Muscle of leg (tissue), 11 donors: ENCODE measurements around the gene KCNJ15. TPM values are rescaled to one million over a fixed set of nuclear protein-coding genes. Genes with fewer than 3 reads are reported as not detected.

Source experiments
- DNase-seq: peaks from one replicate; pipeline ENCODE4 v3.0.0; 2013
- H3K27ac ChIP-seq: one replicate; pipeline ENCODE4 v1.5.1; 2013; ENCODE audit warnings: mild to moderate bottlenecking, low read length, control low read depth
- H3K27me3 ChIP-seq: one replicate; pipeline ENCODE4 v1.6.1; 2013; ENCODE audit warnings: low read length; ENCODE audit not compliant: control insufficient read depth, insufficient read depth
- H3K36me3 ChIP-seq: one replicate; pipeline ENCODE4 v1.6.1; 2013; ENCODE audit warnings: low read length; ENCODE audit not compliant: control insufficient read depth, insufficient read depth
- H3K4me1 ChIP-seq: one replicate; pipeline ENCODE4 v1.6.1; 2013; ENCODE audit warnings: low read length; ENCODE audit not compliant: control insufficient read depth, insufficient read depth
- H3K4me3 ChIP-seq: one replicate; pipeline ENCODE4 v1.5.1; 2013; ENCODE audit warnings: low read length, control low read depth
- H3K9me3 ChIP-seq: replicated peaks from 2 replicates; pipeline ENCODE4 v1.6.1; 2013; ENCODE audit warnings: low read depth, low read length; ENCODE audit not compliant: control insufficient read depth
- WGBS: methylation state at CpG from one replicate; pipeline ENCODE4 v1.1.5; 2013; ENCODE audit warnings: missing lambda C conversion rate; ENCODE audit not compliant: insufficient coverage; 5-methylcytosine and 5-hydroxymethylcytosine counted together
- polyA plus RNA-seq, 8 donors: library from polyadenylated mRNA; unstranded; fragments of 120-200 nt; gene quantifications; one replicate each; pipeline versions ENCODE4 v1.2.1 to v1.2.3, GENCODE V29; 2013; ENCODE audit warnings: inconsistent platforms in 1 of 8, low replicate concordance in 1 of 8; ENCODE audit not compliant: insufficient read length in 8 of 8, insufficient read depth in 1 of 8
- total RNA-seq: library from RNA; stranded (reverse); fragments of 120-200 nt; gene quantifications from one replicate; pipeline ENCODE4 v1.2.4, GENCODE V29; 2013

Gene KCNJ15
- total and polyA plus RNA-seq, 9 donors = 0.24 to 2.3 (median 0.39) TPM

DNA sequence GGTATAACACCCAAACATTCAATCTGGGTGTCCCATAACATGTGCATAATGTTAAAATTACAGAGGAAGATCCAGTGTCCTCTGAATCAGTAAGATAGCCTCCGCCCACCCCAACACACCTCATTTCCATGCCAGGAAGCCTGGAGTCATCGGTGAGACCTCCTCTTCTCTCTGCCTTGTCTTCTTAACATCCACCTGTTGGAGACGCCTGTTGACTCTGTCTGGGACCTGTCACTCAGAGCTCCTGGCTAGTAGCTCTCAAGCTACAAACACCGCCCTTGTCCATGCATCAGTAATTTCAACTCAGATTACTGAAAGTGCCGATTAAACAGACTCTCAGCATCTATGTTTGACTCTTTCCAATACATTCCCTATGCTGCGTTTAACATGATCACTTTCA lies 27.4 kb downstream of the KCNJ15 start:
- no peak overlapping the region for H3K27ac ChIP-seq

DNA sequence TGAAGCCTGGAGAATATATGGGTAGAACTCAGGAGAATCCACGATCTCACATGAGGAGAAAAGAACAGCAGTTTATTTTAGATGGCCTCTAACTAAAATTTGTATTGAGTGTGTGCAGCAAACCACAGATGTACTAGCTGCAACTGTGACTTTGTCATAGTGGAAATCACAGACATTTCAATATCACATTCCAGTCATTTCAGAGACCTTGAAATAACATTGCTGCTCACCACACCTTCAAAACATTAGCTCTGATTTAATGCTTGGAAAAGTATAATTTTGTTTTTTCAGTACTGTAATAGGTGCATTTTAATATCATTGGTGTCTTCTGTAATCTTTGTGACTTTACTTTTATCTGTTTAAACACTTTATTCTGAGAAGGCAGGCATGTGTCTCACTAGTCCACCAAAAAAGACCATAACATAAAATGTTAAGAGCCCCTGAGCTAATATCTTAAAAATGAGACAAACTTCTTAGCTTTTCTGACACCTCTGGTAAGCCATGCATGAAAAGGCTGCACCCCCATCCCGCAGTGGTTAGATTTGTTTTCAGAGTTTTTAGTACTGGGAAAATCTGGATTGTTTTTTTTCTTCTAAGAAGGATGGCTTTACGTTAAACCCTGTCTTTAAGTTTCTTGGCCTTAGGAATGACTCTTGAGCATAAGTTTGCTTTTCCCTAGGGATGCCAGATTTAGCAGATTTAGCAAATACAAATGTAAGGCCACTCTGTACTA lies 30.1 kb downstream of the KCNJ15 start:
- Histone ChIP-seq H3K27me3 (no peaks in the 10 kb centered on the region), H3K36me3 (no peaks in the 10 kb centered on the region), H3K4me3 (no peak overlapping the region), H3K27ac (no peak overlapping the region), H3K4me1 (no peaks in the 10 kb centered on the region), H3K9me3 (no peaks in the 10 kb centered on the region)
- no peak for DNase-seq
- no CpG with 5 or more reads among the region's 3 CpGs for WGBS

More for the DNA sequence above, 27.4 kb downstream of the KCNJ15 start:
- H3K9me3 ChIP-seq = peaks cover 2% of the 10 kb centered on the region
- WGBS = 94% methylated on average over 6 of the region's 6 CpGs
- no peaks in the 10 kb centered on the region for H3K36me3 ChIP-seq
- no peak overlapping the region for H3K4me3 ChIP-seq
- DNase-seq = no peak
- H3K4me1 ChIP-seq = no peaks in the 10 kb centered on the region
- no peaks in the 10 kb centered on the region for H3K27me3 ChIP-seq

DNA sequence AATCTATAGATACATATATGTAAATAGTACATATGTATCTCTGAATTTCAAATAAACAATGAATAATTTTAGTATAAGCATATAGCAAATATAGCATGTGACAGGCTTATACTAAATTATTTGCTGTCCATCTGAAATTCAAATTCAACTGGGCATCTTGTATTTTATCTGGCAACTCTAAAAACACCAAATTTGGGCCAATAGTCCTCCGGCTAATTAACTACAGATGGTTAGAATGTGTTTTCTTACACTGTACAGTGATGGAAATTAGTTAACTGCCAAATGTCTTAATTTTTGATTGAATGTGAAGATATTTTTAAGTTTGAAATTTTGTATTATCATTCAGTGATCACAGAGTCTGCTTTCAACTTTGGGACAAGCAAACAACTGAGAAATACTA lies 30.7 kb downstream of the KCNJ15 start:
- no peaks in the 10 kb centered on the region for H3K9me3 ChIP-seq
- H3K4me1 ChIP-seq = no peaks in the 10 kb centered on the region
- no CpG with 5 or more reads among the region's 1 CpG for WGBS

DNA sequence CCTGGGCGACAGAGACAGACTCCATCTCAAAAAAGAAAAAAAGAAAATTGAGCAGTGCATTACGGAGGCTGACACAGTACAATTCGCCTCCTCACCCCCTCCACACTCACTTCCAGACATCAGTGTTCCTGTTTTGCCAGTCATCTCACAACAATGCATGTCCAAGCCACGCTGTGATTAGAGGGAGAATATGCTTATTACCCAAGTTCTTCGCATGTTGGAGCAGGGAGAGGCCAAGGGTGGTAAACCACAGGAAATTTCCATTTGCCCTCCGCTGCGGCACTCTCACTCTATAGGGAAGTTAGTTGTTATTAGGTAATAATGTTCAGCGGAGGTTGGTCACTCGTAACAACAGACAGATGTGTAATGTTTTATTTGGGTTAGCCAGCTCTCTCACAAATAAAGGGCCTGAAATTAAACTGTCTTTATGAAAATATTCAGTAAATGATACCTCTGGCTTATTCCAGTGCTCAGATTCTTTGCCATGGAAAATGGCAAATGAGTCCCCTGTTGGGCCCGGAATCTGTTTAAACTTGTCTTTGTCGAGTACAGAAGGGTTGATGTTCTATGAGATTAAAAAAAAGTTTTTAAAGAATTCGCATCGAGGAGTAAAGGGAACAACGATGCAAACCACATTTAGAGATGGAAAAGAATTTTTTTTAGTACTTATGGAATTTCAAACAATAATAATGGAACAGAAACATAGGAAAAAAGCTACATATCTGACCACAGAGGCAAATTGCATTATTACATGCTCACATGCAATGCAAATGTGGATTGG lies 33.1 kb downstream of the KCNJ15 start:
- no peaks in the 10 kb centered on the region for H3K4me1 ChIP-seq
- WGBS = no CpG with 5 or more reads among the region's 14 CpGs
- no peaks in the 10 kb centered on the region for H3K36me3 ChIP-seq
- H3K27ac ChIP-seq = no peak overlapping the region
- H3K27me3 ChIP-seq = no peaks in the 10 kb centered on the region
- DNase-seq = peak; percentile 71
- H3K9me3 ChIP-seq = no peaks in the 10 kb centered on the region
- no peak overlapping the region for H3K4me3 ChIP-seq

More for the DNA sequence above, 30.7 kb downstream of the KCNJ15 start:
- Histone ChIP-seq H3K27me3 (no peaks in the 10 kb centered on the region), H3K36me3 (no peaks in the 10 kb centered on the region), H3K27ac (no peak overlapping the region), H3K4me3 (no peak overlapping the region)
- DNase-seq = no peak

DNA sequence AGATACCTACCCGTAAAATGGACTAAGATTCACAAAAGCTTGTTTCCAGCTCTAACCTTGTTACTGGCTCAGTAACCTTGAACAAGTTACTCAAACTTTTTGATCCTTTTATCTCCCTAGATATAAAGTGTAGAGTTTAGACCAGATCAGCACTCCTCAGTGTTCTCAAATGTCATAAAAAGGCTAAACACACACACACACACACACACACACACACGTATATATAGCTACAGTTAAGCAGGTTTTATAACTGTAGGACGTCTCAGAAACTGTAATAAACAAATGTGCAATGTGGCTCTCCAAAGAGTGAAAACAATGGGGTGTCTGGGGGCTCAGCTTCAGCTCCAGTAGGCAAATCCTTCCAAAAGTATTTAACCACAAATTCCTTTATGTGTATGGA lies 34.0 kb downstream of the KCNJ15 start:
- no peak overlapping the region for H3K27ac ChIP-seq
- no CpG with 5 or more reads among the region's 3 CpGs for WGBS

DNA sequence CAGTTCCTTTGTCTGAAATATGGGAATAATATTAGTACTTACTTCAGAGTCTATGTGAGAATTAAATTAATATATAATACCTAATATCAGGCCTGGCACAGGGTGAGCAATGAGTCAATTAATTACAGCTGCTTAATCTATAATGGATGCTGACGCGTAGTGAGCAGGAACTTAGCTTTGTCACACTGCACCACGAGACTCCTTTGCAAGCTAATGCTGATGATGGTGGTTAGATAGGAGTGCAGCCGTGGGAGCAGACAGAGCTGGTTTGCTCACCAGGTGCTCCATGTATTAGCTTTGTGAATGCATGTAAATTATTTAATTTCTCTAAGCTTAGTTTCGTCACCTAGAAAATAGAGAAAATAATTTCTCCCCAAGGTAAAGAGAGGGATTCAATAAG lies 35.1 kb downstream of the KCNJ15 start:
- H3K27ac ChIP-seq = no peak overlapping the region
- no peaks in the 10 kb centered on the region for H3K9me3 ChIP-seq
- no peak overlapping the region for H3K4me3 ChIP-seq
- no peaks in the 10 kb centered on the region for H3K36me3 ChIP-seq
- peaks cover 7% of the 10 kb centered on the region for H3K4me1 ChIP-seq
- DNase-seq = no peak
- WGBS = 83% methylated on average over 4 of the region's 5 CpGs
- no peaks in the 10 kb centered on the region for H3K27me3 ChIP-seq

More for the DNA sequence above, 34.0 kb downstream of the KCNJ15 start:
- no peaks in the 10 kb centered on the region for H3K9me3 ChIP-seq
- H3K4me3 ChIP-seq = no peak overlapping the region
- DNase-seq = no peak
- no peaks in the 10 kb centered on the region for H3K36me3 ChIP-seq
- no peaks in the 10 kb centered on the region for H3K27me3 ChIP-seq
- no peaks in the 10 kb centered on the region for H3K4me1 ChIP-seq

DNA sequence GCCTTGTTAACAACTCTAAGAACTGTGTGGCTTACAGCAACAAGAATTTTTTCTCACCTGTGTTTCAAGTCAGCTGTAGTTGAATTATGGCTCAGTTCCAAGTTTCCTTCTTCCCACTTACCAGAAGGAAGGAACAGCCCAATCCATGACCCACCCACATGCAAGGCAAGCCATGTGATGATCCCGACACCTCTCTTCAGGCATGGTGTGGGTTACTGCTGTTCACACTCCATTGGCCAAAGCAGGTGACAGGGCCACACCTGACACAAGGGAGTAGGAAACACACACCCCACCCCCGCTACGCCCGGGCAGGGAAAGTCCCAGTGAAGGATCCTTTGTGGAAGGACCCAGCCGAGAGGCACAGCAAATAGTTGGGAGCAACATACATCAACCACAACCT lies 36.3 kb downstream of the KCNJ15 start:
- 86% methylated on average over 1 of the region's 5 CpGs for WGBS
- Histone ChIP-seq H3K4me1 (peaks cover 13% of the 10 kb centered on the region), H3K27ac (no peak overlapping the region), H3K36me3 (no peaks in the 10 kb centered on the region), H3K27me3 (no peaks in the 10 kb centered on the region), H3K9me3 (no peaks in the 10 kb centered on the region), H3K4me3 (no peak overlapping the region)
- no peak for DNase-seq

DNA sequence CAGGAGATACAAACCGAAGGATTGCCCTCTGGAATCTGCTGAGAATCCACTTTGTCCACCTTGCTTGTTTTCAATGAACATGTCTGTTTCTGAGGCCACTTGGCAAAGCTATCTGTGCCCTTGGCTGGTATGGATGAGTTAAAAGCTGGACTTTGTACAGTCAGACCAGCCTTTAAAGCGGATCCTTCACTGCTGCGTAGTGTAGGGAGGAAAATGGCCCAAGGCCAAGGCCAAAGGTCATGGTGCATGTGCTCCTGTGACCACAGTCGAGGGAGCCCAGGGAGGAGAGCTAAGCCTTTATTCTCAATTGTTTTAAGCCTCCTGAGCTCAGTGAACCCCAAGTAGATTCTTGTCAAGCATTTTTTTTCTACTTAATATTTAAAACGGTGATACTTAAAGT lies 37.0 kb downstream of the KCNJ15 start:
- no peak overlapping the region for H3K27ac ChIP-seq
- no peaks in the 10 kb centered on the region for H3K9me3 ChIP-seq
- H3K4me1 ChIP-seq = peaks cover 13% of the 10 kb centered on the region
- no peak overlapping the region for H3K4me3 ChIP-seq
- no peaks in the 10 kb centered on the region for H3K27me3 ChIP-seq
- 65% methylated on average over 3 of the region's 5 CpGs for WGBS
- no peak for DNase-seq
- H3K36me3 ChIP-seq = no peaks in the 10 kb centered on the region

DNA sequence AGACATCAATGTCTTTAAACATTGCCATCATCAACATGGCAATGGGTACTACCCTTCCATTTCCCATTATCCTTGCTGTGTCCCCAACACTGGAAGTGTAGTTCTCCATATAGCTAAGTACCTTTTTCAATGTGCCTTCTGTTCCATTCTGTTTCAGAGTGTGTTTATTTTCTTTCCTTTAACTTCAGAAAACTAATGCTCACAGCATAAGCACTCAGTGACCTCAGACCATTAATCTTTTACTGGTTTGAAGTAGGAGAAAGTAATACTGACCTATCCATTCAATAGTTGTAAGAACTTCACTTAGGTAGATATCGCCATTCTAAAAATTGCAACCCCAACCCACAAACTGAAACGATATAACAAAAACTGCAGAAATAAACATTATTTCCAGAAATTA lies 37.8 kb downstream of the KCNJ15 start:
- no peaks in the 10 kb centered on the region for H3K36me3 ChIP-seq
- no peak for DNase-seq
- H3K27ac ChIP-seq = no peak overlapping the region
- H3K4me1 ChIP-seq = peaks cover 13% of the 10 kb centered on the region
- H3K4me3 ChIP-seq = no peak overlapping the region
- no peaks in the 10 kb centered on the region for H3K27me3 ChIP-seq
- no peaks in the 10 kb centered on the region for H3K9me3 ChIP-seq
- WGBS = no CpG with 5 or more reads among the region's 2 CpGs

DNA sequence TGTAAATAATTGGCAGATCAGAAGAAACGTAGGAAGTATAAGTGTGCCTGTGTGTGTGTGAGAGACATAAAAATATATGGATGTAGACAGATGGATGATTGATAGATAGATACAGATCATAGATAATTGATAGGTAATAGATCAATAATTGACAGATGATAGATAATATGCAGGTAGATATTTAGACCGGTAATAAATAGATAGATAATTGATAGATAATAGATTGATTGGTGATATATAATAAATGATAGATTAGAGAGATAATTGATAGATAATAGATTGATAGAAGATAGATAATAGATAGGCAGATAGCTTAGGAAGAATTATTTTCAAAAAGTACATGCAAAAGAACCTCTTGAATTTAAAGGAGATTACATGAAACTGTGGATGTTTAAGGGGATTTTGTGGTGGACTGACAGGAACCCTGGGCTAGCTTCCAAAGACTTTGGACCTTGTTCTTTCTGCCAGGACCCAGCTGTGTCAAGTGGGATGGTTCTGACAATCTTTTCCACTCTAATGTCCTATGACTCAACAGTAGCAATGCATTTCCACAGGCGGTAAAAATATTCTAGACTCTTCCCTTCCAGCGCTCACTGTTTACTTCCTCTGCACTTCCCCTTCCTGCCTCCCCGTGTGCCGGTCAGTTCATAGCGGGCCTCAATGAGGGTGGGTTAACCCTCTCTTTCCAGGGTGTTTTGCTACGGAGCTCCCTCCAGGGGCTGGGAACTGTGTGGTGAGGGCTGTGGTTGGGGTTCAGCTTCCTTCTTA lies 39.4 kb downstream of the KCNJ15 start:
- Histone ChIP-seq H3K27ac (peak overlapping the region; percentile 54), H3K36me3 (no peaks in the 10 kb centered on the region), H3K4me1 (peaks cover 16% of the 10 kb centered on the region), H3K27me3 (no peaks in the 10 kb centered on the region), H3K4me3 (no peak overlapping the region), H3K9me3 (no peaks in the 10 kb centered on the region)
- 43% methylated on average over 2 of the region's 8 CpGs for WGBS
- peak; percentile 52 for DNase-seq
